HEK293 (cell line): ENCODE results near the gene FAM210B.

Experiments used
- CTCF ChIA-PET: fragments of 350-600 bp; formaldehyde crosslinking; extraction: SDS; loops from one replicate; lab custom pipeline; 2021; ENCODE audit warnings: antibody characterized with exemption; lab: Yijun Ruan, JAX
- POLR2A ChIA-PET: fragments of 300-600 bp; formaldehyde crosslinking; extraction: SDS; loops from one replicate; lab custom pipeline; 2020; ENCODE audit warnings: antibody characterized with exemption, inconsistent platforms; lab: Yijun Ruan, JAX
- H3K27ac ChIP-seq: fragments of 200-500 bp; sonication (Bioruptor generic); 2 replicates; pipeline ENCODE4 v1.5.1; 2014; ENCODE audit warnings: low read depth, low read length, control low read depth, inconsistent platforms; ENCODE audit errors: extremely low read depth
- H3K36me3 ChIP-seq, 2 experiments: fragments of 200-500 bp in 1 of 2; sonication (Bioruptor generic) in 1 of 2; 1 replicate in 1 of 2; 2 replicates in 1 of 2; pipeline ENCODE4 v1.5.1; 2014 to 2017; ENCODE audit warnings: inconsistent platforms in 2 of 2, low read length in 2 of 2; ENCODE audit not compliant: control insufficient read depth in 2 of 2, insufficient read depth in 1 of 2
- H3K4me1 ChIP-seq: fragments of 200-500 bp; sonication (Bioruptor generic); 2 replicates; pipeline ENCODE4 v1.5.1; 2014; ENCODE audit warnings: mild to moderate bottlenecking, low read length, inconsistent platforms; ENCODE audit not compliant: control insufficient read depth, insufficient read depth
- H3K4me3 ChIP-seq: 2 replicates; pipeline ENCODE4 v1.5.1; 2011; ENCODE audit warnings: low read depth, mild to moderate bottlenecking, control low read depth, low read length, moderate library complexity
- H3K9me3 ChIP-seq: fragments of 200-500 bp; sonication (Bioruptor generic); 2 replicates; pipeline ENCODE4 v1.5.1; 2014; ENCODE audit warnings: low read depth, low read length, inconsistent platforms; ENCODE audit not compliant: control insufficient read depth, insufficient read depth
- AEBP2 ChIP-seq: fragments of 450-650 bp; formaldehyde crosslinking; IDR thresholded peaks from 2 replicates; pipeline ENCODE4 v1.5.1; 2016; ENCODE audit warnings: missing biosample characterization, missing genetic modification characterization, borderline replicate concordance
- FEZF1 ChIP-seq: fragments of 450-650 bp; formaldehyde crosslinking; IDR thresholded peaks from 2 replicates; pipeline ENCODE4 v1.5.1; 2016; ENCODE audit warnings: missing biosample characterization, missing genetic modification characterization
- GLIS2 ChIP-seq: fragments of 450-650 bp; formaldehyde crosslinking; IDR thresholded peaks from 2 replicates; pipeline ENCODE4 v1.5.1; 2016; ENCODE audit warnings: missing biosample characterization, missing genetic modification characterization
- SP7 ChIP-seq: fragments of 450-650 bp; formaldehyde crosslinking; IDR thresholded peaks from 2 replicates; pipeline ENCODE4 v1.5.1; 2016; ENCODE audit warnings: missing biosample characterization, missing genetic modification characterization
- TCF7L2 ChIP-seq: IDR thresholded peaks from 2 replicates; pipeline ENCODE4 v1.6.1; 2011; ENCODE audit warnings: low read depth, mild to moderate bottlenecking, inconsistent platforms, low read length, moderate library complexity, borderline replicate concordance
- TRIM28 ChIP-seq: IDR thresholded peaks from 2 replicates; pipeline ENCODE4 v1.6.1; 2011; ENCODE audit warnings: low read length, control low read depth, borderline replicate concordance
- ZBTB44 ChIP-seq: fragments of 450-650 bp; IDR thresholded peaks from 2 replicates; pipeline ENCODE4 v1.5.1; 2018; ENCODE audit warnings: missing biosample characterization, mild to moderate bottlenecking, missing genetic modification characterization
- ZFP41 ChIP-seq: fragments of 450-650 bp; formaldehyde crosslinking; IDR thresholded peaks from 2 replicates; pipeline ENCODE4 v1.5.1; 2016; ENCODE audit warnings: missing biosample characterization, missing genetic modification characterization, borderline replicate concordance
- ZNF169 ChIP-seq: fragments of 450-650 bp; formaldehyde crosslinking; IDR thresholded peaks from 2 replicates; pipeline ENCODE4 v1.5.1; 2016; ENCODE audit warnings: missing biosample characterization, missing genetic modification characterization
- ZNF175 ChIP-seq: fragments of 450-650 bp; formaldehyde crosslinking; IDR thresholded peaks from 2 replicates; pipeline ENCODE4 v1.5.1; 2016; ENCODE audit warnings: missing biosample characterization, missing genetic modification characterization
- ZNF214 ChIP-seq: fragments of 450-650 bp; formaldehyde crosslinking; IDR thresholded peaks from 2 replicates; pipeline ENCODE4 v1.5.1; 2017; ENCODE audit warnings: missing biosample characterization, mild to moderate bottlenecking, missing genetic modification characterization, borderline replicate concordance
- ZNF311 ChIP-seq: fragments of 450-650 bp; formaldehyde crosslinking; IDR thresholded peaks from 2 replicates; pipeline ENCODE4 v1.5.1; 2017; ENCODE audit warnings: missing biosample characterization, missing genetic modification characterization, borderline replicate concordance
- ZNF416 ChIP-seq: fragments of 450-650 bp; formaldehyde crosslinking; IDR thresholded peaks from 2 replicates; pipeline ENCODE4 v1.5.1; 2016; ENCODE audit warnings: missing biosample characterization, missing genetic modification characterization
- ZNF501 ChIP-seq: fragments of 450-650 bp; formaldehyde crosslinking; IDR thresholded peaks from 2 replicates; pipeline ENCODE4 v1.5.1; 2016; ENCODE audit warnings: missing biosample characterization, missing genetic modification characterization
- ZNF585B ChIP-seq: fragments of 450-650 bp; formaldehyde crosslinking; IDR thresholded peaks from 2 replicates; pipeline ENCODE4 v1.5.1; 2016; ENCODE audit warnings: missing biosample characterization, missing genetic modification characterization
- ZNF692 ChIP-seq: fragments of 450-650 bp; formaldehyde crosslinking; IDR thresholded peaks from 2 replicates; pipeline ENCODE4 v1.5.1; 2016; ENCODE audit warnings: missing biosample characterization, missing genetic modification characterization
- TF ChIP-seq, protein P1 (sequence below): sonication (generic); formaldehyde crosslinking; IDR thresholded peaks from 2 replicates; pipeline ENCODE4 v1.8.1; 2022; ENCODE audit warnings: mild to moderate bottlenecking, moderate library complexity, missing genetic modification reagents
- TF ChIP-seq, protein P2 (sequence below): fragments of 450-650 bp; formaldehyde crosslinking; IDR thresholded peaks from 2 replicates; pipeline ENCODE4 v1.5.1; 2017; ENCODE audit warnings: missing biosample characterization, missing genetic modification characterization
- TF ChIP-seq, protein P3 (sequence below): fragments of 450-650 bp; formaldehyde crosslinking; IDR thresholded peaks from 2 replicates; pipeline ENCODE4 v1.5.1; 2017; ENCODE audit warnings: missing biosample characterization, missing genetic modification characterization
- TF ChIP-seq, protein P4 (sequence below): fragments of 450-650 bp; formaldehyde crosslinking; IDR thresholded peaks from 2 replicates; pipeline ENCODE4 v1.5.1; 2016; ENCODE audit warnings: missing biosample characterization, missing genetic modification characterization

The FAM210B gene

GRCh38 chr20:56381501-56381900, 22.7 kb downstream of the FAM210B start:
- Histone ChIP-seq H3K27ac (no peak overlapping the region), H3K9me3 (no peaks in the 10 kb centered on the region), H3K4me1 (no peaks in the 10 kb centered on the region), H3K36me3 (peaks cover 41 to 95% of the 10 kb centered on the region in 2 experiments), H3K4me3 (no peak overlapping the region)
- TF ChIP-seq ZNF169 (no peak), ZNF585B (no peak), ZNF214 (no peak), FEZF1 (tag by site-specific recombination) (no peak), ZFP41 (tag by site-specific recombination) (no peak), GLIS2 (tag by site-specific recombination) (no peak), ZNF501 (tag by site-specific recombination) (no peak), ZNF416 (tag by site-specific recombination) (no peak), AEBP2 (tag by site-specific recombination) (no peak), ZNF175 (tag by site-specific recombination) (no peak), ZBTB44 (no peak), ZNF692 (no peak), TRIM28 (no peak), SP7 (tag by site-specific recombination) (no peak), ZNF311 (tag by site-specific recombination) (no peak), TCF7L2 (no peak)
- TF ChIP-seq, protein P1, sequence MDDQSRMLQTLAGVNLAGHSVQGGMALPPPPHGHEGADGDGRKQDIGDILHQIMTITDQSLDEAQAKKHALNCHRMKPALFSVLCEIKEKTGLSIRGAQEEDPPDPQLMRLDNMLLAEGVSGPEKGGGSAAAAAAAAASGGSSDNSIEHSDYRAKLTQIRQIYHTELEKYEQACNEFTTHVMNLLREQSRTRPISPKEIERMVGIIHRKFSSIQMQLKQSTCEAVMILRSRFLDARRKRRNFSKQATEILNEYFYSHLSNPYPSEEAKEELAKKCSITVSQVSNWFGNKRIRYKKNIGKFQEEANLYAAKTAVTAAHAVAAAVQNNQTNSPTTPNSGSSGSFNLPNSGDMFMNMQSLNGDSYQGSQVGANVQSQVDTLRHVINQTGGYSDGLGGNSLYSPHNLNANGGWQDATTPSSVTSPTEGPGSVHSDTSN (CRISPR knock-in tag), result no peak
- TF ChIP-seq, protein P2, sequence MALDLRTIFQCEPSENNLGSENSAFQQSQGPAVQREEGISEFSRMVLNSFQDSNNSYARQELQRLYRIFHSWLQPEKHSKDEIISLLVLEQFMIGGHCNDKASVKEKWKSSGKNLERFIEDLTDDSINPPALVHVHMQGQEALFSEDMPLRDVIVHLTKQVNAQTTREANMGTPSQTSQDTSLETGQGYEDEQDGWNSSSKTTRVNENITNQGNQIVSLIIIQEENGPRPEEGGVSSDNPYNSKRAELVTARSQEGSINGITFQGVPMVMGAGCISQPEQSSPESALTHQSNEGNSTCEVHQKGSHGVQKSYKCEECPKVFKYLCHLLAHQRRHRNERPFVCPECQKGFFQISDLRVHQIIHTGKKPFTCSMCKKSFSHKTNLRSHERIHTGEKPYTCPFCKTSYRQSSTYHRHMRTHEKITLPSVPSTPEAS (tag by site-specific recombination), result no peak
- TF ChIP-seq, protein P3, sequence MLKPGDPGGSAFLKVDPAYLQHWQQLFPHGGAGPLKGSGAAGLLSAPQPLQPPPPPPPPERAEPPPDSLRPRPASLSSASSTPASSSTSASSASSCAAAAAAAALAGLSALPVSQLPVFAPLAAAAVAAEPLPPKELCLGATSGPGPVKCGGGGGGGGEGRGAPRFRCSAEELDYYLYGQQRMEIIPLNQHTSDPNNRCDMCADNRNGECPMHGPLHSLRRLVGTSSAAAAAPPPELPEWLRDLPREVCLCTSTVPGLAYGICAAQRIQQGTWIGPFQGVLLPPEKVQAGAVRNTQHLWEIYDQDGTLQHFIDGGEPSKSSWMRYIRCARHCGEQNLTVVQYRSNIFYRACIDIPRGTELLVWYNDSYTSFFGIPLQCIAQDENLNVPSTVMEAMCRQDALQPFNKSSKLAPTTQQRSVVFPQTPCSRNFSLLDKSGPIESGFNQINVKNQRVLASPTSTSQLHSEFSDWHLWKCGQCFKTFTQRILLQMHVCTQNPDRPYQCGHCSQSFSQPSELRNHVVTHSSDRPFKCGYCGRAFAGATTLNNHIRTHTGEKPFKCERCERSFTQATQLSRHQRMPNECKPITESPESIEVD (tag by site-specific recombination), result no peak
- TF ChIP-seq, protein P4, sequence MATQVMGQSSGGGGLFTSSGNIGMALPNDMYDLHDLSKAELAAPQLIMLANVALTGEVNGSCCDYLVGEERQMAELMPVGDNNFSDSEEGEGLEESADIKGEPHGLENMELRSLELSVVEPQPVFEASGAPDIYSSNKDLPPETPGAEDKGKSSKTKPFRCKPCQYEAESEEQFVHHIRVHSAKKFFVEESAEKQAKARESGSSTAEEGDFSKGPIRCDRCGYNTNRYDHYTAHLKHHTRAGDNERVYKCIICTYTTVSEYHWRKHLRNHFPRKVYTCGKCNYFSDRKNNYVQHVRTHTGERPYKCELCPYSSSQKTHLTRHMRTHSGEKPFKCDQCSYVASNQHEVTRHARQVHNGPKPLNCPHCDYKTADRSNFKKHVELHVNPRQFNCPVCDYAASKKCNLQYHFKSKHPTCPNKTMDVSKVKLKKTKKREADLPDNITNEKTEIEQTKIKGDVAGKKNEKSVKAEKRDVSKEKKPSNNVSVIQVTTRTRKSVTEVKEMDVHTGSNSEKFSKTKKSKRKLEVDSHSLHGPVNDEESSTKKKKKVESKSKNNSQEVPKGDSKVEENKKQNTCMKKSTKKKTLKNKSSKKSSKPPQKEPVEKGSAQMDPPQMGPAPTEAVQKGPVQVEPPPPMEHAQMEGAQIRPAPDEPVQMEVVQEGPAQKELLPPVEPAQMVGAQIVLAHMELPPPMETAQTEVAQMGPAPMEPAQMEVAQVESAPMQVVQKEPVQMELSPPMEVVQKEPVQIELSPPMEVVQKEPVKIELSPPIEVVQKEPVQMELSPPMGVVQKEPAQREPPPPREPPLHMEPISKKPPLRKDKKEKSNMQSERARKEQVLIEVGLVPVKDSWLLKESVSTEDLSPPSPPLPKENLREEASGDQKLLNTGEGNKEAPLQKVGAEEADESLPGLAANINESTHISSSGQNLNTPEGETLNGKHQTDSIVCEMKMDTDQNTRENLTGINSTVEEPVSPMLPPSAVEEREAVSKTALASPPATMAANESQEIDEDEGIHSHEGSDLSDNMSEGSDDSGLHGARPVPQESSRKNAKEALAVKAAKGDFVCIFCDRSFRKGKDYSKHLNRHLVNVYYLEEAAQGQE (tag by site-specific recombination), result no peak
- ChIA-PET POLR2A (no interaction called here), CTCF (no interaction called here)
